Neural progenitor cell (in vitro differentiated cells): ENCODE data around the gene HOXD11. TPM values are rescaled to one million over a fixed set of nuclear protein-coding genes. Genes with fewer than 3 reads are reported as not detected.

Experiments used
- DNase-seq: peaks from one replicate; pipeline ENCODE4 v3.0.0-alpha.2; 2016; ENCODE audit warnings: low spot score
- H2AFZ ChIP-seq: fragments of 200-600 bp; sonication (generic); replicated peaks from 2 replicates; pipeline ENCODE4 v1.6.1; 2016; ENCODE audit warnings: antibody characterized with exemption
- H3F3A ChIP-seq: fragments of 200-600 bp; sonication (generic); 2 replicates; pipeline ENCODE4 v1.6.1; 2016; ENCODE audit warnings: antibody characterized with exemption, low read depth
- H3K27ac ChIP-seq: fragments of 200-600 bp; sonication (generic); 2 replicates; pipeline ENCODE4 v1.5.1; 2016; ENCODE audit warnings: mild to moderate bottlenecking
- H3K27me3 ChIP-seq: fragments of 200-600 bp; sonication (generic); 2 replicates; pipeline ENCODE4 v1.6.1; 2016; ENCODE audit warnings: mild to moderate bottlenecking, moderate library complexity
- H3K36me3 ChIP-seq: fragments of 200-600 bp; sonication (generic); 2 replicates; pipeline ENCODE4 v1.5.1; 2016
- H3K4me1 ChIP-seq: fragments of 200-600 bp; sonication (generic); 2 replicates; pipeline ENCODE4 v1.6.1; 2016; ENCODE audit warnings: mixed run types
- H3K4me2 ChIP-seq: fragments of 200-600 bp; sonication (generic); 2 replicates; pipeline ENCODE4 v1.6.1; 2016
- H3K4me3 ChIP-seq: fragments of 200-600 bp; sonication (generic); 2 replicates; pipeline ENCODE4 v1.5.1; 2016
- H3K79me2 ChIP-seq: fragments of 200-600 bp; sonication (generic); 2 replicates; pipeline ENCODE4 v1.6.1; 2016; ENCODE audit warnings: low read depth
- H3K9ac ChIP-seq: fragments of 200-600 bp; sonication (generic); 2 replicates; pipeline ENCODE4 v1.6.1; 2016
- H3K9me3 ChIP-seq: fragments of 200-600 bp; sonication (generic); 2 replicates; pipeline ENCODE4 v1.5.1; 2016; ENCODE audit warnings: low read depth
- H4K20me1 ChIP-seq: fragments of 200-600 bp; sonication (generic); 2 replicates; pipeline ENCODE4 v1.6.1; 2016; ENCODE audit warnings: low read depth
- H3K27ac Mint-ChIP-seq: 3 replicates; pipeline ENCODE4 v1.8.0; 2021; ENCODE audit warnings: mixed read lengths
- H3K27me3 Mint-ChIP-seq: 2 replicates; pipeline ENCODE4 v1.8.0; 2022; ENCODE audit warnings: low read depth, mild to moderate bottlenecking, inconsistent platforms, moderate library complexity, mixed read lengths; ENCODE audit not compliant: insufficient read depth
- H3K36me3 Mint-ChIP-seq: 3 replicates; pipeline ENCODE4 v1.8.0; 2021; ENCODE audit warnings: mixed read lengths
- H3K4me1 Mint-ChIP-seq: 3 replicates; pipeline ENCODE4 v1.8.0; 2021; ENCODE audit warnings: mixed read lengths
- H3K4me3 Mint-ChIP-seq: 3 replicates; pipeline ENCODE4 v1.8.0; 2021; ENCODE audit warnings: mild to moderate bottlenecking, moderate library complexity, mixed read lengths
- H3K9me3 Mint-ChIP-seq: 3 replicates; pipeline ENCODE4 v1.8.0; 2020; ENCODE audit warnings: mixed read lengths
- CTCF ChIP-seq: fragments of 200-600 bp; sonication (generic); IDR thresholded peaks from 2 replicates; pipeline ENCODE4 v1.5.1; 2017; ENCODE audit warnings: antibody characterized with exemption, mild to moderate bottlenecking
- EZH2 ChIP-seq: fragments of 200-600 bp; sonication (generic); IDR thresholded peaks from 2 replicates; pipeline ENCODE4 v1.6.1; 2017; ENCODE audit warnings: antibody characterized with exemption, mild to moderate bottlenecking, moderate library complexity
- EZH2phosphoT487 ChIP-seq: fragments of 200-600 bp; sonication (generic); IDR thresholded peaks from 2 replicates; pipeline ENCODE4 v1.6.1; 2017; ENCODE audit warnings: antibody characterized with exemption
- total RNA-seq: library from RNA; depleted of rRNA; stranded (reverse); fragments of >200 nt; gene quantifications from 2 replicates; pipeline ENCODE4 v1.2.3, GENCODE V29; 2015; ENCODE audit warnings: low replicate concordance

The HOXD11 gene
- total RNA-seq, 1 donor from 2014 or later, result not detected

- H3K27ac Mint-ChIP-seq, result no peak overlapping the region
- Histone ChIP-seq H3K4me3 (no peak overlapping the region), H3K36me3 (no peaks in the 10 kb centered on the region), H2AFZ (no peak overlapping the region), H3F3A (peaks cover 3% of the 10 kb centered on the region), H3K4me1 (no peaks in the 10 kb centered on the region), H3K27me3 (peaks cover 100% of the 10 kb centered on the region), H3K79me2 (no peaks in the 10 kb centered on the region), H3K9ac (no peak overlapping the region), H3K9me3 (no peaks in the 10 kb centered on the region), H4K20me1 (peaks cover 90% of the 10 kb centered on the region), H3K4me2 (no peak overlapping the region), H3K27ac (no peak overlapping the region)
- TF ChIP-seq EZH2phosphoT487 (peak; percentile 21), CTCF (no peak), EZH2 (no peak)
- no peak for DNase-seq
- no peaks in the 10 kb centered on the region for H3K36me3 Mint-ChIP-seq
- no peak overlapping the region for H3K4me3 Mint-ChIP-seq
- H3K4me1 Mint-ChIP-seq, result peaks cover 17% of the 10 kb centered on the region
- H3K9me3 Mint-ChIP-seq, result peaks cover 5% of the 10 kb centered on the region
- peaks cover 81% of the 10 kb centered on the region for H3K27me3 Mint-ChIP-seq
These were observed 18.1 kb downstream of the HOXD11 start for GRCh38 chr2:176124947-176125771.

- Histone ChIP-seq H2AFZ (no peak overlapping the region), H3K4me1 (peaks cover 3% of the 10 kb centered on the region), H3K27me3 (peaks cover 100% of the 10 kb centered on the region), H3K79me2 (no peaks in the 10 kb centered on the region), H4K20me1 (peaks cover 89% of the 10 kb centered on the region), H3K9me3 (no peaks in the 10 kb centered on the region), H3K27ac (no peak overlapping the region), H3F3A (peaks cover 3% of the 10 kb centered on the region), H3K36me3 (no peaks in the 10 kb centered on the region), H3K4me3 (no peak overlapping the region), H3K4me2 (no peak overlapping the region), H3K9ac (no peak overlapping the region)
- peaks cover 17% of the 10 kb centered on the region for H3K4me1 Mint-ChIP-seq
- no peak overlapping the region for H3K27ac Mint-ChIP-seq
- no peak for TF ChIP-seq EZH2phosphoT487
- TF ChIP-seq EZH2, result no peak
- TF ChIP-seq CTCF, result no peak
- H3K27me3 Mint-ChIP-seq, result peaks cover 77% of the 10 kb centered on the region
- H3K9me3 Mint-ChIP-seq, result peaks cover 5% of the 10 kb centered on the region
- no peak for DNase-seq
- H3K36me3 Mint-ChIP-seq, result no peaks in the 10 kb centered on the region
- no peak overlapping the region for H3K4me3 Mint-ChIP-seq
These were observed 18.6 kb downstream of the HOXD11 start for GRCh38 chr2:176125772-176126054.

GRCh38 chr2:176126929-176127773, 20.1 kb downstream of the HOXD11 start:
- Mint-ChIP-seq H3K36me3 (no peaks in the 10 kb centered on the region), H3K9me3 (peaks cover 9% of the 10 kb centered on the region), H3K4me1 (peaks cover 17% of the 10 kb centered on the region), H3K27me3 (peaks cover 82% of the 10 kb centered on the region), H3K4me3 (no peak overlapping the region), H3K27ac (no peak overlapping the region)
- Histone ChIP-seq H3K9ac (no peak overlapping the region), H3K27ac (no peak overlapping the region), H3K4me2 (no peak overlapping the region), H3K9me3 (no peaks in the 10 kb centered on the region), H2AFZ (no peak overlapping the region), H3F3A (peaks cover 3% of the 10 kb centered on the region), H3K4me1 (peaks cover 3% of the 10 kb centered on the region), H3K4me3 (no peak overlapping the region), H3K27me3 (peaks cover 100% of the 10 kb centered on the region), H3K36me3 (no peaks in the 10 kb centered on the region), H4K20me1 (peaks cover 88% of the 10 kb centered on the region), H3K79me2 (no peaks in the 10 kb centered on the region)
- TF ChIP-seq EZH2phosphoT487 (no peak), CTCF (peak; percentile 95), EZH2 (no peak)
- DNase-seq, result peak; percentile 82
